ENCODE results near the gene ANKRD27.
"Not testable (repeated sequence)": the region's sequence is repeated elsewhere in the genome, so short reads cannot be mapped to it uniquely, and the experiment has no call there.

ANKRD27 gene

DNA sequence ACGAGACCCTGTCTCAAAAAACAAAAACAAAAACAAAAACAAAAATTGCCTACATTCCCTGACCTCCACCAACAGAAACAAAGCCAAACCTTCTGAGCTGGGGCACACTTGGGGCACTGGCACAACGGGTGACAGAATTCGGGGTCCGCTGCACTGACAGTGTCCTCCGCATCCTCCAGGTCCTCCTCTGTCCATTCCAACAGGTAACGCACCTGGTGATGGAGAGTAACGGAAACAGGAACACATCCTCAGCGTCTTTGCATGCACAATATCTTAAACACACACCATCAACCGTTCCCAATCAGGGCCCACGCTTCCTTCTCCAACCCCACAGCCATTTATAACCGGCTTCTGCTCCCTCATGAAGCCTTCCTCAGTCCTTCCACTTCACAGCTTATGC lies 59.4 kb downstream of the ANKRD27 start:
- DNase-seq (ENCODE audit: extremely low spot score, insufficient read length, low read depth) (no peak), FAIRE-seq (no peak)

DNA sequence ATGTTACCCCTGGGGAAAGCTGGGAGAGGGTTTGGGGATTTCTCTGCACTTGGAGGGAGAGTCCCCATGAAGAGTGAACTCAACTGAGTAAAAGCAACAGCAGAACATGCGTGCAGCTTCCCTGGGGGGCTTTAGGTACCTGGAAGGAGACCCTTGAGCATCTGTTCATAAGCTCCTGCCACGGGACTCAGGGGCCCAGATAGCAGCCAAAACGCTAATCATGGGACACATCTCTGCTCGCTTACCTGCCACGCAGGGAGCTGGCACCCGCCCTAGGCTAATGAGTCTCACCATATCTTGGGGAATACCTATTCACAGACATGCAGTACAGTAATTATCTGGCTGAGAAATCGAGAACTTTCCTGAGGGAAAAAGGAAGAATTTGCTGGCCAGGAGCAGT lies 60.1 kb downstream of the ANKRD27 start:
- DNase-seq (ENCODE audit: extremely low spot score, insufficient read length, low read depth) = no peak
- no peak for FAIRE-seq

DNA sequence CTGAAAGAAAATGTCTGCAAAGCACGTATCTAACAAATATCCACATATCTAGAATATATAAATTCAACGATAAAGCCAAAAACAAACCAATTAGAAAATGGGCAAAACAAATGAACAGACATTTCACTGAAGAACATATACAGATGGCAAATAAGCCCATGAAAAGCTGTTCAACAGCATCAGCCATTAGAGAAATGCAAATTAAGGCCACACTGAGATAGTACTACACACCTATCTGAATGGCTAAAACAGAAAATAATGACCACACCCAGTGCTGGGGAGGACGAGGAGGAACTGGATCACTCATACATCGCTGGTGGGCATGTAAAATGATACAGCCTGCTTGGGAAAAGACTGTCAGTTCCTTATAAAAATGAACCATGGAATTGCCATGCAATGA lies 62.0 kb downstream of the ANKRD27 start:
- FAIRE-seq = no peak

DNA sequence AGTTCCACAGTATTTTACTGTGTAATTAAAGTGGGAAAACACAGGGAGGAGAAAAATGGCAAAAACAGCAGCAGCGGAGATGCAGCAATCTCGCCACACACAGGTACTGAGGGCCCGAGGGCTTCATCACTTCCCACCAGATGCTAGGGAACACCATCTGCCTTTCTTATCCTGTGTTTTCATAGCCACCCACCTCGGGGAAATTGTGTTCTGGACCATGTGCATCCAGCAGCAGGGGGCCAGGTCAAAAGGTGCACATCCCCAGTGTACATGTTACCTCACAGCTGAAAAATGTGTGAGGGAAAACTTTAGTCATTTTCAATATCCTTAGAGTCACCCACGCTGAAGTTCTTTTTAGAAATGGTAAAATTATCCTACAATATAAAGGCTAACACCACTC lies 63.8 kb downstream of the ANKRD27 start:
- FAIRE-seq = no peak
- DNase-seq (ENCODE audit: extremely low spot score, insufficient read length, low read depth) = no peak

More for the DNA sequence above, 62.0 kb downstream of the ANKRD27 start:
- no peak for DNase-seq (ENCODE audit: extremely low spot score, insufficient read length, low read depth)

DNA sequence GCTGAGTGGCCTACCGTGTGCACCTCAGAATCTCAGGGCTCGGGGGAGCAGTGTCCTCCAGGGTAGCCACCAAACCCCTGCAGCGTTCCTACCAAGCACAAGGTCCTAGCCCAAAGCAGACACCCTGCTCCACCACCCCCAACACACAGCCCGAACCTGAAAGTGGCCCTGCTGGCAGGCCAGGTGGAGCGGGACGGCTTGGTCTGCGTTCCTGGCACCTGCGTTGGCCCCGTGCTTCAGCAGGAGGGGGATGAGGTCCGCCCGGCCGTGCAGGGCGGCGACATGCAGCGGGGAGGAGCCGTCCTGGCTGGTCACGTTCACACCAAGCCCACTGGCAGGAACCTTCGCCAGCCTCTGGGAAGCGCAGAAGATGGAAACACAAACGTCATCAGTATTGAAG lies 67.5 kb downstream of the ANKRD27 start:
- DNase-seq (ENCODE audit: extremely low spot score, insufficient read length, low read depth) (no peak), FAIRE-seq (no peak)

DNA sequence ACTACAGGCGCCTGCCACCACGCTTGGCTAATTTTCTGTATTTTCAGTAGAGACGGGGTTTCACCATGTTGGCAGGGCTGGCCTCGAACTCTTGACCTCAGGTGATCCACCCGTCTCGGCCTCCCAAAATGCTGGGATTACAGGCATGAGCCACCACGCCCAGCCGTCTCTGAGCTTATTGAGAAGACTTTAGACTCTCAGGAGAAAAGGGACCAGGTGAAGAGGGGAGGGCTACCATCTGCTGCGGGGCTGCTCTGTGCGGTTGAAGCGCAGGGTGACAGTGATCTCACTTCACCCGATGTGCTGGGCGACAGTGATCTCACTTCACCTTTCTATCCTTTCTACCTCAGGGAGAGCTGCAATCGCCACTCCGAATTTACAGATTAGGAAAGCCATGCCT lies 68.7 kb downstream of the ANKRD27 start:
- no peak for DNase-seq (ENCODE audit: extremely low spot score, insufficient read length, low read depth)
- FAIRE-seq = no peak

DNA sequence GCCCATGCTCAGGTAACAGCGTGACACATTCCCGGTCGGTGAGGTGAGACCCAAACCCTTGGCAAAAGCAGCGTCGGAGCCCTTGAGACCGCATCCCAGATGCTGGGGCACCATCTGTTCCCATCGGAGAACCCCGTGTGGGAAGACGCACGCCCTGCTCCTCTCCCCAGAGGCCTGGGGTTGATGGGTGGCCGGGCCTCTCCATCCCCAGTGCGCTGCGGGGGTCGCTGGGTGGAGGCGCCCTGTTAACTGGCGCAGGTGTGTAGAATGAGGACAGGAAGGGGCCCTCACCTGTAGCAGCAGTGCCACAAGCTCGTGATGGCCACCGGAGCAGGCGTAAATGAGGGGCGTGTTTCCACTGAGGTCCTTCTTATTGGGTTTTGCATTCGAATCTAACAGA lies 69.4 kb downstream of the ANKRD27 start:
- DNase-seq (ENCODE audit: extremely low spot score, insufficient read length, low read depth) (no peak), FAIRE-seq (no peak)

DNA sequence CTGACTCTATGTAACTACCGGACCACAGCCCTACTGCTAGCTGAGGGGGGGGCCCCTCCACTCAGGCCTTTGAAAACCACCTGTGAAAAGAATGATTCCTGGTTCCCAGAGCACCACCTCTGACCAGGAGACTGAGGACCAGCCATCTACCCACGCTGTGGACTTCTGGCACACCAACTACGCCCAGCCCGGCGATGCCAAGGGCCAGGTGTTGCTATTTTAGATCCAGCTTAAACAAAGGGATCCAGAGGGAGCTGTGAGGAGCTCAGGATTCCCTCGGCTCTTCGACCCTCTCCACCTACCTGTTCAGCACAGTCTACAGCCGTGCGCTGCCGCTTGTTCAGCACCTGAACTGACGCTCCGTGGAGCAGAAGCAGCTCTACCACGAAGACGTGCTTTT lies 71.0 kb downstream of the ANKRD27 start:
- FAIRE-seq (no peak), DNase-seq (ENCODE audit: extremely low spot score, insufficient read length, low read depth) (no peak)

DNA sequence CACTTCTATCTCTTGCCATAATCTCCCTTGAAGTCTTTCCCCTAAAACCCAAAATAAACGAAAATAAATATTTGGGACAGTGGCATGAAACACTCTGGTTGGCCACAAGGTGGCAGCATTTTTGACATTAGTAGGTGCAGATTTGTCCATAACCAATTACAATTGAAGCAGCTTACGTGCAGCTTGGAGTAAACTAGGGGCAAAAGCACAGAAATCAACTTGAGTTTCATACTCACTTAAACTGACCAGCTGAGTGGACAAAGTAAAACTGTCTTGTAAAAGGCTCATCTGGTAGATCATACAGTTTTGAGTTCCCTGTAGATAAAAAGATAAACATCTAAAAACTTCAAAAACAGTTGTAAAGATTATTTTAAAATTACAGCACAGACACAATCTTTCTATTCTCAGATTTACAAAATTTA lies 75.2 kb downstream of the ANKRD27 start:
- peak; percentile 29 for DNase-seq (ENCODE audit: extremely low spot score, insufficient read length, low read depth)
- FAIRE-seq = peak; percentile 83

DNA sequence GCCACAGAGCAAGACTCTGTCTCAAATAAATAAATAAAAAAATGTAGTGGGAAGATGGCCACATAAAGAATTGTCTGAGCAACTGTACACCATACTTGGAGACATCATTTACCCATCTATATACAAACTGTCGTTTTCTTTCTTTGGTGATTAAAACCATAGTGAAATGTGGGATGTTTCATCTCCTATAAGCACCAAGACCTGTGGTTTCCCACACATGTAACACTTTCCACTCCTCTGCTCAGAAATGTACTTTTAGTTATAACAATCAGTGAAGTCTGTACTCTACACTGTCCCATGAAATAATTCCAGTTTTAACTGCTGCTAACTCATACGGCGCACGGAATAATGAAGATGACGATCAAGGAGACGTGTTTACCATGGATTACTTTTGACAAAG lies 75.7 kb downstream of the ANKRD27 start:
- FAIRE-seq = no peak
- DNase-seq (ENCODE audit: extremely low spot score, insufficient read length, low read depth) = no peak

DNA sequence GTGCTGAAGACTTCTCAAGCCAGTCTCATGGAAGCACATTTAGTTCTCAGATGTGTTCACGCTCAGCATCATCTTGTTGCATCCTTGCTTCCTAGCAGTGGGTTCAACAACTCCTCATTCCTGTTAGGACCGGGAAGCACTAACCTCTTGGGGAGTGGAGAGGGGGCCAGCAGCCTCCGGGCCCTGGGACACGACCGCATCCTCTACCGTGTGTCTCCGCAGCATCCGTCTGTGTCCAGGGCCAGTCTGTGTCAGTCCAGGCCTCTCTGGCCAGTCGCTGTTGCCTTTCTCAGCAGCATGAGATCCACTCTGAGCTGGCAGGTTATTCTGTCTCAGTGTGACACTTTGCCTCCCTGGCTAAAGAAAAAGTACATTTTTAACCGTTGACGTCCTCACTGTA lies 77.0 kb downstream of the ANKRD27 start:
- FAIRE-seq (no peak), DNase-seq (ENCODE audit: extremely low spot score, insufficient read length, low read depth) (no peak)

DNA sequence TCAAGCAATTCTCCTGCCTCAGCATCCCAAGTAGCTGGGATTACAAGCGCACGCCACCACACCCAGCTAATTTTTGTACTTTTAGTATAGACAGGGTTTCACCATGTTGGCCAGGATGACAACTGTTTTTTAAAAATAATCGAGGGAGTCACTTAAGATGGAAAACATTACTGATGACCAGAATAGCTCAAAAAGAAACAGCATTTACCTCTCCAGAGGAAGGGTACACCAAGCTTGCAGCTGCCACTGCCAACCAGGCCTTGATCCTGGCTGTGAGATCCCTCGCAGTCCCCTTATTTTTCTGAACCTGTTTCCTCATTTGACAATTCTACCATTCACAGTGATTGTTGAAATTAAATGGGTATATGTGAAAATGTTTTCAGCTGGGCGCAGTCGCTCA lies 79.5 kb downstream of the ANKRD27 start:
- DNase-seq (ENCODE audit: extremely low spot score, insufficient read length, low read depth) = no peak
- FAIRE-seq = no peak

DNA sequence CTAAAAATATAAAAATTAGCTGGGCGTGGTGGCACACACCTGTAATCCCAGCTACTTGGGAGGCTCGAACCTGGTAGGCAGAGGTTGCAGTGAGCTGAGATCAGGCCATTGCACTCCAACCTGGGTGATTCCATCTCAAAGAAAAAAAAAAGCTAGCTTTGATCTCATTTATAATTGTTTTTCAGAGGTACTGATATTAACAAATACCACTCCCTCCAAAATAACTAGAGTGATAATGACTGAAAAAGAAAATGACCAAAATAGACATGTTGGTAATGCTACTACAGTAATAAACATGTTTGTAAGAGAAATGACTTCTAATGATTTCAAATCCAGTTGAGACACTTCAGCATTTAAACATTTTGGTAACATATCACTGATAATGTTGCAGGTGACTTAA lies 81.0 kb downstream of the ANKRD27 start:
- FAIRE-seq (no peak), DNase-seq (ENCODE audit: extremely low spot score, insufficient read length, low read depth) (no peak)

DNA sequence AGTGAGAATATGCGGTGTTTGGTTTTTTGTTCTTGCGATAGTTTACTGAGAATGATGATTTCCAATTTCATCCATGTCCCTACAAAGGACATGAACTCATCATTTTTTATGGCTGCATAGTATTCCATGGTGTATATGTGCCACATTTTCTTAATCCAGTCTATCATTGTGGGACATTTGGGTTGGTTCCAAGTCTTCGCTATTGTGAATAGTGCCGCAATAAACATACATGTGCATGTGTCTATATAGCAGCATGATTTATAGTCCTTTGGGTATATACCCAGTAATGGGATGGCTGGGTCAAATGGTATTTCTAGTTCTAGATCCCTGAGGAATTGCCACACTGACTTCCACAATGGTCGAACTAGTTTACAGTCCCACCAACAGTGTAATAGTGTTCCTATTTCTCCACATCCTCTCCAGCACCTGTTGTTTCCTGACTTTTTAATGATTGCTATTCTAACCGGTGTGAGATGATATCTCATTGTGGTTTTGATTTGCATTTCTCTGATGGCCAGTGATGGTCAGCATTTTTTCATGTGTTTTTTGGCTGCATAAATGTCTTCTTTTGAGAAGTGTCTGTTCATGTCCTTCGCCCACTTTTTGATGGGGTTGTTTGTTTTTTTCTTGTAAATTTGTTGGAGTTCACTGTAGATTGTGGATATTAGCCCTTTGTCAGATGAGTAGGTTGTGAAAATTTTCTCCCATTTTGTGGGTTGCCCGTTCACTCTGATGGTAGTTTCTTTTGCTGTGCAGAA lies 87.1 kb downstream of the ANKRD27 start:
- not testable (repeated sequence) for DNase-seq (ENCODE audit: extremely low spot score, insufficient read length, low read depth); FAIRE-seq

DNA sequence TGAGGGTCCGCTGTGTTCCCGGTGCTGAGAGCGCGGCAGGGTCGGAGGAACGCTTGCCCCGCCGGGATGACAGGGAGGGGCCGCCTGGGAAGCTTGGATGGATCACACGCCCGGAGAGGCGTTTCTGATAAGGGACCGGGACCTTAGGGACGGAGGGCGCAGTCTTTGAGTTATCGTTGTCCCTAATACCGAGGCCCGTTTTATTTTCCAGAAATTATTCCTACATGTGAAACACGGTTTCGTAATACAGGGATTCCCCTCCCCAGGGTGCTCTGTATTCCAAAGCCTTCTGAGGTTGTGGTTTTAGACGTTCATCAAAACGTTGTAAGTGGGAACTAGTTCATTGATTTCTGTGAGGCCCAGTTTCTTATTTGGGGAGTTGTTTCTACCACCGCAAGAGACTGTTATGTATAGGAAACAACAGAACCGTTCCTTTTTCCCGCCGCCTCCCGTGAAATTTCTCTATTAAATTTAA lies 93.2 kb downstream of the ANKRD27 start:
- no peak for DNase-seq (ENCODE audit: extremely low spot score, insufficient read length, low read depth)
- no peak for FAIRE-seq

DNA sequence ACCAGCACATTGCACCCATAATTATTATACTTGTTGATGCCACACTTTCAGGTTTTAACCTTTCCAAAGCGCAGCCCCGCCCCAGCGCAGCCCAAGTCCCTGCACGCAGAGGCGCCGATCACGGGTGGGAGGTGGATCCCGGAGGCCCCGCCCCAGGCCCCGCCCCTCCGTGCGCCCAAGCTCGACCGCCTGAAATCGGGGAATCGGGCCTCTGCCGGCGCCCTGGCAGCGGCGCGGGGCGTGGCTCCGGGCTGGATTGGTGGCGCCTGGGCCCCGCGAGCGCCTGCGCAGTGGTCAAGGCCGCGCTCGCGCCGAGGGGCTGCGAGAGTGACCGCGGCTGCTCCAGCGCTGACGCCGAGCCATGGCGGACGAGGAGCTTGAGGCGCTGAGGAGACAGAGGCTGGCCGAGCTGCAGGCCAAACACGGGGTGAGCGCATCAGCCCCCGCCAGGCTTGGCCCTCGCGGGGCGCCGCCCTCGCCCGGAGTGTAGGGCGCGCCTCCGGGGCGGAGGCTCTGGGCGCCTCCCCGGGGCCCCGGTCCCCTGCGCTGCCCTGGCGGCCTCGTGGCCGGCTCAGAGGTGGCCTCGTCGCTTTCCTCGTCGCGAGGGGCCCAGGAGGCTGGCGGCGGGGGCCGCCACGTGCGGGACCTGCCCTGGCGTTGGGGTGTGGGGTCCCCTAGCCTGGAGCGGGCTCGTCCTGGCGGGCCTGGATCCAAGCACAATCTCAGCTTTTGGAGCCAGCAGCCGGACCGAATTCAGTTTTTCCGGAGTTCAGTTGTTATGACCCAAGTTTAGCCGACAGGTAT lies 93.9 kb downstream of the ANKRD27 start, which contains the start of gene PDCD5:
Gene PDCD5 (plus strand): TSS at position 290 of the 804 bp plus-strand sequence. CDS start 72 bp downstream, at position 362.
- DNase-seq (ENCODE audit: extremely low spot score, insufficient read length, low read depth) (peak; percentile 96), FAIRE-seq (peak; percentile 86)

DNA sequence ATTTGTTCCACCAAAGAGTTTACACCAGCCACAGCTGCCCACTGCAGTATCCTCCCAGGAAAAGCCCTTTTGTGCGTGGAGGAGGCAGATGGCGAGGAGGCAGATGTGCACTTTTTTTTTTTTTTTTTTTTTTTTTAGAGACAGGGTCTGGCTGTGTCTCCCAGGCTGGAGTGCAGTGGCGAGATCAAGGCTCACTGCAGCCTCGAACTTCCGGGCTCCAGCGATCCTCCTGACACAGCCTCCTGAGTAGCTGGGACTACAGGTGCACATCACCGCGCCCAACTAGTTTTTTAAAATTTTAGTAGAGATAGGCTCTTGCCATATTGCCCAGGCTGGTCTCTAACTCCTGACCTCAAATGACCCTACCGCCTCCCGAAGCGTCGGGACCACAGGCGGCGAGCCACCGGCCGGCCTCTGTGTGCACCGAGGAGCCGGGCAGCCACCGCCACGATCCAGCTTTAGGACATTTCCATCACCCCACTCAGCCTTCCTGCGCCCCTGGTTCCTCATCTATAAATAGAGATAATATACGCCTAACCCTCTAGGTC lies 94.6 kb downstream of the ANKRD27 start:
- FAIRE-seq (no peak), DNase-seq (ENCODE audit: extremely low spot score, insufficient read length, low read depth) (no peak)

DNA sequence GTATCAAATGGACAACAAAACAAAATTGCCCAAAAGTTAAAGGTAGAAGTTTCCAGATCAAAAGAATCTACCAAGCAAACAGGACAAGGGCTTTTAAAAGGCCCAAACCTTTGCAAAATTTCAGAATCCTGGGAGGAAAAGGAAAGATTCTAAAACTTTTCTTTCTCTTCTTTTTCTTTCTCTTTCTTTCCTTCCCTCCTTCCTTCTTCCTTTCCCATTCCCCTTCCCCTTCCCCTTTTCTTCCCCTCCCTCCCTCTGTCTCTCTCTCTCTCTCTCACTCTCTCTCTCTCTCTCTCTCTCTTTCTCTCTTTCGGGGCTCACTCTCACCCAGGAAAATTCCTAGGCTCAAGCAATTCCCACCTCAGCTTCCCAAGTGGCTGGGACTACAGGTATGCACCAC lies 98.2 kb downstream of the ANKRD27 start:
- FAIRE-seq (no peak), DNase-seq (ENCODE audit: extremely low spot score, insufficient read length, low read depth) (no peak)

DNA sequence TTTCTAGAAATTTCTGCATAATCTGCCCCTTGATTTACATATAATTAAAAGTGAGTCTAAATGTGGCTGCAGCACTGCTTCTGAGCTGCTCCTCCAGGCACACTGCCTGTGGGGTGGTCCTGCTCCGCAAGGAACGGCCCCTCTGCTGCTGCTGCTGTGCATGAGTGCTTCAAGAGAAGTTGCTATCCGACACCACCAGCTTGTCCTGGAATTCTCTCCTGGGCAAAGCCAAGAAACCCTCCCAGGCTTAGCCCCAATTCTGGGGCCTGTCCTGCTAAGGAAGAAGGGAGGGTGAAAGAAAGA lies 101.5 kb downstream of the ANKRD27 start:
- DNase-seq (ENCODE audit: extremely low spot score, insufficient read length, low read depth) (no peak), FAIRE-seq (no peak)

DNA sequence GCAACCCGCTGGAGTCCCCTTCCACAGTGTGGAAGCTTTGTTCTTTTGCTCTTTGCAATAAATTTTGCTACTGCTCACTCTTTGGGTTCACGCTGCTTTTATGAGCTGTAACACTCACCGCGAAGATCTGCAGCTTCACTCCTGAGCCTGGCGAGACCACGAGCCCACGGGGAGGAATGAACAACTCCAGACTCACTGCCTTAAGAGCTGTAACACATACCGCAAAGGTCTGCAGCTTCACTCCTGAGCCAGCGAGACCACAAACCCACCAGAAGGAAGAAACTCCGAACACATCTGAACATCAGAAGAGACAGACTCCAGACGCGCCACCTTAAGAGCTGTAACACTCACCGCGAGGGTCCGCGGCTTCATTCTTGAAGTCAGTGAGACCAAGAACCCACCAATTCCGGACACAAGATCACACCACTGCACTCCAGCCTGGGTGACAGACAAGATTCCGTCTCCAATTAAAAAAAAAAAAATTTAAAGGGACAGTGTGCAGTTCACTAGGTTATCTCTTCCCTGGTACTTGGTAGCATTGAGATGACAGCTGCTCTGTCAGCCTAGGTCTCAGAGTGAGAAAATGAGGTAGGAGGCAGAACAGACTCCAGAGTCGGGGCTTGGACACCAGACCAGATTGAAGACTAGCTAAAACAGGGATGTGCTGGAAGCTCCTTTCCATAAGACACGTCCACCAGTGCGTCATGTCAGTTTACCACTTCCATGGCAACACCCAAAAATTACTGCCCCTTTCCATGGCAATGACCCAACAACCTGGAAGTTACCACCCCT lies 102.1 kb downstream of the ANKRD27 start:
- not testable (repeated sequence) for DNase-seq (ENCODE audit: extremely low spot score, insufficient read length, low read depth); FAIRE-seq
